WTC11 (cell line): ENCODE measurements around the gene BUD23. TPM values are rescaled to one million over a fixed set of nuclear protein-coding genes. Genes with fewer than 3 reads are reported as not detected.

Source experiments
- ATAC-seq: fragments of 200-7000 bp; cut with Tn5 transposase; 2 replicates; pipeline ENCODE4 v1.10.0; 2021; ENCODE audit warnings: mild to moderate bottlenecking, moderate library complexity
- CTCF ChIA-PET: fragments of 300-600 bp; sonication (Branson Sonifier 250); formaldehyde crosslinking; loops from one replicate; lab custom pipeline; 2021; ENCODE audit warnings: antibody characterized with exemption; lab: Charles Lee
- POLR2A ChIA-PET: fragments of 350-600 bp; sonication (Branson Sonifier 250); formaldehyde crosslinking; loops from one replicate; lab custom pipeline; 2021; ENCODE audit warnings: antibody characterized with exemption; lab: Charles Lee
- DNase-seq: peaks from one replicate; pipeline ENCODE4 v3.0.0; 2021; ENCODE audit warnings: low spot score
- H3K27ac Mint-ChIP-seq: 2 replicates; pipeline ENCODE4 v1.8.0; 2021; ENCODE audit warnings: mixed read lengths
- H3K27me3 Mint-ChIP-seq: 2 replicates; pipeline ENCODE4 v1.8.0; 2021; ENCODE audit warnings: low read depth, mild to moderate bottlenecking, moderate library complexity, mixed read lengths
- H3K36me3 Mint-ChIP-seq: 2 replicates; pipeline ENCODE4 v1.8.0; 2021; ENCODE audit warnings: mixed read lengths
- H3K4me1 Mint-ChIP-seq: 2 replicates; pipeline ENCODE4 v1.8.0; 2022; ENCODE audit warnings: mixed read lengths
- H3K4me3 Mint-ChIP-seq: 2 replicates; pipeline ENCODE4 v1.8.0; 2021; ENCODE audit warnings: mild to moderate bottlenecking, moderate library complexity, mixed read lengths
- H3K9me3 Mint-ChIP-seq: 2 replicates; pipeline ENCODE4 v1.8.0; 2021; ENCODE audit warnings: mixed read lengths
- CBFB ChIP-seq: sonication (generic); formaldehyde crosslinking; IDR thresholded peaks from 2 replicates; pipeline ENCODE4 v1.8.1; 2022; ENCODE audit warnings: mild to moderate bottlenecking, low read depth, missing genetic modification reagents
- GABPB1 ChIP-seq: sonication (generic); formaldehyde crosslinking; IDR thresholded peaks from 2 replicates; pipeline ENCODE4 v1.8.1; 2023; ENCODE audit warnings: mild to moderate bottlenecking, missing genetic modification reagents
- JUN ChIP-seq: sonication (generic); formaldehyde crosslinking; IDR thresholded peaks from 2 replicates; pipeline ENCODE4 v1.8.0; 2023; ENCODE audit warnings: mild to moderate bottlenecking, missing genetic modification reagents
- KAT7 ChIP-seq: sonication (generic); formaldehyde crosslinking; IDR thresholded peaks from 2 replicates; pipeline ENCODE4 v1.8.1; 2023; ENCODE audit warnings: missing genetic modification reagents, mild to moderate bottlenecking, borderline replicate concordance
- MYBL2 ChIP-seq: sonication (generic); formaldehyde crosslinking; IDR thresholded peaks from 2 replicates; pipeline ENCODE4 v1.8.1; 2023; ENCODE audit warnings: mild to moderate bottlenecking, moderate library complexity, missing genetic modification reagents
- NR1H2 ChIP-seq: sonication (generic); formaldehyde crosslinking; IDR thresholded peaks from 2 replicates; pipeline ENCODE4 v1.9.0; 2021; ENCODE audit warnings: mild to moderate bottlenecking, moderate library complexity, missing genetic modification reagents
- SOX15 ChIP-seq: fragments of 250-450 bp; sonication (Bioruptor Pico); IDR thresholded peaks from 2 replicates; pipeline ENCODE4 v1.9.0; 2021; ENCODE audit warnings: mild to moderate bottlenecking
- SP1 ChIP-seq: sonication (generic); formaldehyde crosslinking; conservative IDR thresholded peaks from 2 replicates; pipeline ENCODE4 v1.8.1; 2022; ENCODE audit warnings: missing genetic modification reagents
- USF1 ChIP-seq: sonication (generic); formaldehyde crosslinking; IDR thresholded peaks from 2 replicates; pipeline ENCODE4 v1.8.0; 2022; ENCODE audit warnings: mild to moderate bottlenecking, missing genetic modification reagents
- USF2 ChIP-seq: sonication (generic); formaldehyde crosslinking; IDR thresholded peaks from 2 replicates; pipeline ENCODE4 v1.8.1; 2023; ENCODE audit warnings: mild to moderate bottlenecking, missing genetic modification reagents, moderate library complexity
- ZBTB43 ChIP-seq: sonication (generic); formaldehyde crosslinking; IDR thresholded peaks from 2 replicates; pipeline ENCODE4 v1.8.1; 2023; ENCODE audit warnings: mild to moderate bottlenecking, missing genetic modification reagents
- ZNF232 ChIP-seq: sonication (generic); formaldehyde crosslinking; IDR thresholded peaks from 2 replicates; pipeline ENCODE4 v1.8.0; 2022; ENCODE audit warnings: mild to moderate bottlenecking, missing genetic modification reagents
- ZNF317 ChIP-seq: sonication (generic); formaldehyde crosslinking; IDR thresholded peaks from 2 replicates; pipeline ENCODE4 v1.8.1; 2023; ENCODE audit warnings: low read depth, mild to moderate bottlenecking, moderate library complexity, missing genetic modification reagents, borderline replicate concordance
- ZNF425 ChIP-seq: fragments of 250-450 bp; sonication (Bioruptor Pico); conservative IDR thresholded peaks from 2 replicates; pipeline ENCODE4 v1.9.0; 2021; ENCODE audit warnings: mild to moderate bottlenecking
- ZNF532 ChIP-seq: fragments of 250-450 bp; sonication (Bioruptor Pico); IDR thresholded peaks from 2 replicates; pipeline ENCODE4 v1.9.0; 2021; ENCODE audit warnings: mild to moderate bottlenecking, borderline replicate concordance
- total RNA-seq: library from RNA; stranded (reverse); gene quantifications from 3 replicates; pipeline ENCODE4 v1.2.3, GENCODE V29; 2021
- TF ChIP-seq, protein P1 (sequence below): fragments of 250-450 bp; sonication (Bioruptor Pico); IDR thresholded peaks from 2 replicates; pipeline ENCODE4 v2.1.2; 2022; ENCODE audit warnings: mild to moderate bottlenecking, moderate library complexity

Gene BUD23
- total RNA-seq, 1 experiment from 2014 or later, result 91.9 TPM

GRCh38 chr7:73735528-73735905 lies 52.1 kb downstream of the BUD23 start (continued):
- TF ChIP-seq USF2 (CRISPR knock-in tag), result no peak

GRCh38 chr7:73736885-73737284 lies 53.5 kb downstream of the BUD23 start:
- H3K9me3 Mint-ChIP-seq, result peaks cover 3% of the 10 kb centered on the region
- peaks cover 21% of the 10 kb centered on the region for H3K4me1 Mint-ChIP-seq
- H3K4me3 Mint-ChIP-seq, result peak overlapping the region; percentile 93; the same call in 1 of the 2 replicates
- CTCF ChIA-PET, result interaction anchor here (1.1 kb wide), 1 partner anchor 11 kb away, joined by 4 read pairs; no protein-coding TSS in a partner anchor
- POLR2A ChIA-PET, result interaction anchor here (7.5 kb wide), 1 partner anchor 95 kb away, joined by 91 read pairs; the partner anchor contains the start of gene CLDN4
- H3K27me3 Mint-ChIP-seq, result peaks cover 22% of the 10 kb centered on the region
- TF ChIP-seq ZNF317 (CRISPR knock-in tag), result no peak
- TF ChIP-seq ZBTB43 (CRISPR knock-in tag), result no peak
- no peak for TF ChIP-seq CBFB (CRISPR knock-in tag)
- no peak for TF ChIP-seq SOX15 (CRISPR knock-in tag)
- no peak for TF ChIP-seq SP1 (CRISPR knock-in tag)
- TF ChIP-seq JUN (CRISPR knock-in tag), result no peak
- no peak for TF ChIP-seq KAT7 (CRISPR knock-in tag)
- TF ChIP-seq GABPB1, result no peak
- no peak for TF ChIP-seq ZNF232 (CRISPR knock-in tag)
- no peak for TF ChIP-seq MYBL2 (CRISPR knock-in tag)
- TF ChIP-seq ZNF425 (CRISPR knock-in tag), result no peak
- no peak for TF ChIP-seq ZNF532 (CRISPR knock-in tag)
- H3K36me3 Mint-ChIP-seq, result peaks cover 11% of the 10 kb centered on the region
- ATAC-seq (no peak), DNase-seq (no peak)
- no peak overlapping the region for H3K27ac Mint-ChIP-seq

- Mint-ChIP-seq H3K36me3 (peaks cover 11% of the 10 kb centered on the region), H3K27ac (peak overlapping the region; percentile 98), H3K4me3 (peak overlapping the region; percentile 93), H3K27me3 (peaks cover 22% of the 10 kb centered on the region), H3K4me1 (peaks cover 29% of the 10 kb centered on the region), H3K9me3 (peaks cover 3% of the 10 kb centered on the region)
- ATAC-seq, result no peak
- ChIA-PET CTCF (interaction anchor here (0.6 to 4.5 kb wide), 9 partner anchors 12 to 340 kb away, joined by 3 to 22 read pairs (median 4); partner anchors contain the start of gene CLDN3), POLR2A (interaction anchor here (0.5 to 7.5 kb wide), 12 partner anchors 12 to 215 kb away, joined by 3 to 91 read pairs (median 6); partner anchors contain the start of genes BAZ1B, CLDN3, CLDN4 and METTL27)
- DNase-seq, result no peak
- TF ChIP-seq NR1H2 (CRISPR knock-in tag) (no peak), USF1 (no peak)
- TF ChIP-seq, protein P1, sequence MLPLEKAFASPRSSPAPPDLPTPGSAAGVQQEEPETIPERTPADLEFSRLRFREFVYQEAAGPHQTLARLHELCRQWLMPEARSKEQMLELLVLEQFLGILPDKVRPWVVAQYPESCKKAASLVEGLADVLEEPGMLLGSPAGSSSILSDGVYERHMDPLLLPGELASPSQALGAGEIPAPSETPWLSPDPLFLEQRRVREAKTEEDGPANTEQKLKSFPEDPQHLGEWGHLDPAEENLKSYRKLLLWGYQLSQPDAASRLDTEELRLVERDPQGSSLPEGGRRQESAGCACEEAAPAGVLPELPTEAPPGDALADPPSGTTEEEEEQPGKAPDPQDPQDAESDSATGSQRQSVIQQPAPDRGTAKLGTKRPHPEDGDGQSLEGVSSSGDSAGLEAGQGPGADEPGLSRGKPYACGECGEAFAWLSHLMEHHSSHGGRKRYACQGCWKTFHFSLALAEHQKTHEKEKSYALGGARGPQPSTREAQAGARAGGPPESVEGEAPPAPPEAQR, result no peak
Observed at GRCh38 chr7:73737491-73738219, 54.3 kb downstream of the BUD23 start.
